Epithelial cell of esophagus (primary cell): Measurements from ENCODE around the gene FBXO2.

ENCODE experiments used
- DNase-seq: peaks from one replicate; pipeline ENCODE4 v3.0.0; 2010; ENCODE audit warnings: low read depth
- H3K4me3 ChIP-seq: 2 replicates; pipeline ENCODE4 v1.5.1; 2011; ENCODE audit warnings: mild to moderate bottlenecking, low read length, control low read depth
- TF ChIP-seq, protein P1 (sequence below): IDR thresholded peaks from 2 replicates; pipeline ENCODE4 v1.5.1; 2011; ENCODE audit warnings: low read depth, mild to moderate bottlenecking, low read length, control low read depth, inconsistent platforms; ENCODE audit not compliant: insufficient read depth; ENCODE audit errors: missing control alignments

FBXO2 gene

DNA sequence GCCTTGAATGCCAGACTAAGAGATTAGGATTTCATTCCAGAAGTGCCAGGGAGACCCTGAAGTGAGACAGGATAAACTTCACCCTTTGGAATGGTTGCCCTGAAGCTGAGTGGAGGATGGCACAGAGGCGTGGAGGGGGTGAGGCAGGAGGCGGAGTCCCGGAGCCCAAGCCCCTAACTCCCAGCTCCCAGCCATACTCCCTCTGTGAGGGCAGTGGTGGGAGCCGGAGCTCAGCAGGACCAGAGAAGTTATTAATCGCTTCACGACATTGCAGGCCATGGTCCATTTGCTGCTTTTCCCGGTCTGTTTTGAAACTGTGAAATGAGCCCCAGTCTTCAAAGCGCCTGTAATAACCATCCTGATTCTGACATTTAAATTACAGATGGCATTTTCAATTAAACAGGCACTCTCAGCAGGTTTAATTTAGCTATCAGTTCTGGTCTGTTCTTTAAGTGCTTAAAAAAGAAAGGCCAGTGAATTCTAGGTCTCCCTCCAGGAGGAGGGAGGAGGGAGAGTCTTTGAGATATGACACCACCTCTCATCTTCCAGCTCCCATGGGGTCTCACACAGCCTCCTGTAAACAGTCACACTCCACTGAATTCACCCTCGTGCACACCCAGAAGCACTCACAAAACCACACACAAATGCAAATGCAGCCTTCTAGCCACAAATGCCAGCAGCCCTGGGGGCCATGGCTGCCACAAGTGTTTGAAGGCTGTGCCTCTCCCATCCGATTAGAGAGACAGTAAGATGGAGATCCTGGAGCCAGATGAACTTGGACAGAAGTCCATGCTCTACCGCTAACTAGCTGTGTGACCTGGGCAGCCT is 19.6 kb downstream of the FBXO2 start:
- DNase-seq: no peak
- no peak overlapping the region for H3K4me3 ChIP-seq
- TF ChIP-seq, protein P1, sequence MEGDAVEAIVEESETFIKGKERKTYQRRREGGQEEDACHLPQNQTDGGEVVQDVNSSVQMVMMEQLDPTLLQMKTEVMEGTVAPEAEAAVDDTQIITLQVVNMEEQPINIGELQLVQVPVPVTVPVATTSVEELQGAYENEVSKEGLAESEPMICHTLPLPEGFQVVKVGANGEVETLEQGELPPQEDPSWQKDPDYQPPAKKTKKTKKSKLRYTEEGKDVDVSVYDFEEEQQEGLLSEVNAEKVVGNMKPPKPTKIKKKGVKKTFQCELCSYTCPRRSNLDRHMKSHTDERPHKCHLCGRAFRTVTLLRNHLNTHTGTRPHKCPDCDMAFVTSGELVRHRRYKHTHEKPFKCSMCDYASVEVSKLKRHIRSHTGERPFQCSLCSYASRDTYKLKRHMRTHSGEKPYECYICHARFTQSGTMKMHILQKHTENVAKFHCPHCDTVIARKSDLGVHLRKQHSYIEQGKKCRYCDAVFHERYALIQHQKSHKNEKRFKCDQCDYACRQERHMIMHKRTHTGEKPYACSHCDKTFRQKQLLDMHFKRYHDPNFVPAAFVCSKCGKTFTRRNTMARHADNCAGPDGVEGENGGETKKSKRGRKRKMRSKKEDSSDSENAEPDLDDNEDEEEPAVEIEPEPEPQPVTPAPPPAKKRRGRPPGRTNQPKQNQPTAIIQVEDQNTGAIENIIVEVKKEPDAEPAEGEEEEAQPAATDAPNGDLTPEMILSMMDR: no peak

DNA sequence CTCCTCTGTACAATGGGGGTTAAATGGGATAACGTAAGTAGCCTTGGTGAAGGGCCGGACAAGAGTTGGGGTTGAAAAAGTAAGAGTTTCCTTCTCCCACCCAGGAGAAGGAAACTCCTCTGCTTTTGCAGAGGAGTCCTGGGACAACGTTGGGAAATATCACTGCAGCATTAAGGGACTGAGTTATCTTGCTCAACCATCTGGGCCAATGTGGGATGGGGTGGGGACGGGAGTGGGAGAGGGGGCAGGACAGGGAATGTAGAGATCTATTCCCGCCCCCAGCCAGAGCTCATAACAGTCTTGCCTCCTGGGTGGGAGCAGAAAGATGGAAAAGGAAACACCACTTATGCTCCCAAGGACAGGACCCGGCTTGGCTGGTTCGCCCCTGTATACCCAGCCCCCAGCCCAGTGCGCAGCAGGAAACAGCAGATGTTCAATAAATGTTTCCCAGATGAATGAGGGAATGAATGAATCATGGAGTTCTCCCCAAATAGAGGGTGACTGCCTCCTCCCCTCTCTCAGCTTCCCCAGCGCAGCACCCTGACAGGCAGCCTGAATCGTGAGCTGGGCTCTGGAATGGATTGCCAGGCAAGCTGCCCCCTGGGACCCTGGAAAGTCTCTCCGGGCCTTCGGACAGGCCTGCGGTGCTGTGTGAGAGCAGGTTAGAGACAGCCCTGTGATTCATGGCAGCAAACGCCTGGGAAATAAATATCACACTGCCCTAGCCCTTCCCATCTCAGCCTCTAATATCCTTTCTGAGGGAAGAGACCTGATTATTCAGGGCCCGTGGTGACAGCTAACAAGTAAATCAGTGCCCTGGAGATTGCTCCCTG is 24.8 kb downstream of the FBXO2 start:
- DNase-seq: no peak
- H3K4me3 ChIP-seq: no peak overlapping the region
- TF ChIP-seq, protein P1: no peak

DNA sequence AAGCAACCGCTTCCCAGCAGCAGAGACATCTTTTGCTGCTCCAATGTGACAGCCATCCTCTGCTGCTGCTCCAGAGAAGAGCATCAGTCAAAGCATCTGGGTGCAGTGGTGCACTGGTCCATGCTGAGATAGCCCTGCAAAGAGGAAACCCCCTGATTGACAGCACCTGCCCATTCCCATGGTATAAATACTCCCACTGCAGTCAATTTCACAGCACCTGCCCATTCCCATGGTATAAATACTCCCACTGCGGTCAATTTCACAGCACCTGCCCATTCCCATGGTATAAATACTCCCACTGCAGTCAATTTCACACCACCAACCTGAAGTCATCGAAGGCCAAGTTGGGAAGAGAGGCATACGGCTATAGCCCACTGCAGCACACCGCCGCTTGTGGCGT is 25.5 kb downstream of the FBXO2 start:
- no peak overlapping the region for H3K4me3 ChIP-seq
- DNase-seq: no peak
- TF ChIP-seq, protein P1: no peak

DNA sequence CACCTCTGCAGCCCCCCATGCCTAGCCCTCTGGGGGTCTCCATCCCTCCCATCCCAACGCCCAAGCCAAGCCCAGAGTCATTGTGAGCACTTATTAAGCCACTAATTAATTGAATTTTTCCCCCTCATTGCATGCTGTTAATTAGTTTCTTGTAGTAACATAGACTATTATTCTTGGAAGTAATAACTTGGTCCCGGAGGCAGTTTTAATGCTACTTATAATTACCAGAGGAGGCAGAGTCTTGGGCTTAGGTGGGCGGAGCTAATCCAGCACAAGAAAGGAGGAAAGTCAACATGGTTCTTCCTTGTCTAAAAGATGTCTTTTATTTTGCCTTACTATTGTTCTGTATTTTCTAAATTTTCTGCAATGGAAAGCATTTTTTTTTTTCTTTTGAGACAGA is 27.7 kb downstream of the FBXO2 start:
- TF ChIP-seq, protein P1: no peak
- no peak for DNase-seq
- no peak overlapping the region for H3K4me3 ChIP-seq

DNA sequence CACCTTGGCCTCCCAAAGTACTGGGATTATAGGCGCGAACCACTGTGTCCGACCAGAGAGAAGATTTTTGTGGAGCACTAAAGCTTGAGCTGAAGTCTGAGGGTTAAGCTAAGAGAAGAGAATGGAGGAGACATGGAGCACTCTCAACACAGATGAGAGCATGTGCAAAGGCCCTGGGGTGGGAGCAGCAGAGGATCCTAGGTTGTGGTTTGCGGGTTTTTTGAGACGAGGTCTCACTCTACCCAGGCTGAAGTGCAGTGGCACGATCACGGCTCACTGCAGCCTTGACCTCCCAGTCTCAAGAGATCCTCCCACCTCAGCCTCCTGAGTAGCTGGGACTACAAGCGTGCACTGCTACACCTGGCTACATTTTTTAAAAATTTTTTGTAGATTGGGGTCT is 30.5 kb downstream of the FBXO2 start:
- DNase-seq: no peak
- TF ChIP-seq, protein P1: no peak

DNA sequence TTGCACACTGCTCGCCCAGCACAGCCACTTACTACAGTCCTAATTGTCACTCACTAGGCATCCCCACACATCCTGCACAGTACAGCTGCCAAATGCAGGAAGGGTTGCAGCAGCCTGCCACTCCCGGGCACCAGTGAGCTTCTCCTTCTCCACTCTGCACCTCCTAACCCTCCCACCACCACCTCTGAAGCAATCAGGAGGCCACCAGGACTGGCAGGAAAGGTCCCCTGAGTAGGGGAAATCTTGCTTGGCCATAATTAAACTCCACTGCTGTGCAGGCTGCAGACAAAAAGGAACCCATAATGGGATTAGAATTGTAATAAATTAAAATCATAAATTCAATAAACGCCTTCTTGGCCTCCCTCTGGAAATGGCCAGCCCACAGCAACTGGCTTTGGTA is 31.8 kb downstream of the FBXO2 start:
- no peak overlapping the region for H3K4me3 ChIP-seq
- TF ChIP-seq, protein P1: no peak
- no peak for DNase-seq

More for the DNA sequence above, 30.5 kb downstream of the FBXO2 start:
- H3K4me3 ChIP-seq: no peak overlapping the region
